GM12872 (cell line): Measurements from ENCODE around the gene TRIM2.

Experiments used
- CTCF ChIP-seq: IDR thresholded peaks from 3 replicates; pipeline ENCODE4 v1.5.1; 2011; ENCODE audit warnings: low read depth, mild to moderate bottlenecking, low read length, moderate library complexity; ENCODE audit not compliant: insufficient read depth

Gene TRIM2

GRCh38 chr4:153257151-153257620 lies 52.9 kb downstream of the TRIM2 start:
- no peak for TF ChIP-seq CTCF

GRCh38 chr4:153257991-153258390 lies 53.7 kb downstream of the TRIM2 start:
- no peak for TF ChIP-seq CTCF

GRCh38 chr4:153258750-153259149 lies 54.5 kb downstream of the TRIM2 start:
- no peak for TF ChIP-seq CTCF

GRCh38 chr4:153259661-153260060 lies 55.4 kb downstream of the TRIM2 start:
- no peak for TF ChIP-seq CTCF

- no peak for TF ChIP-seq CTCF
These were observed 55.9 kb downstream of the TRIM2 start for GRCh38 chr4:153260132-153260531.

- no peak for TF ChIP-seq CTCF
These were observed 56.5 kb downstream of the TRIM2 start for GRCh38 chr4:153260553-153261300.

GRCh38 chr4:153261461-153261860 lies 57.2 kb downstream of the TRIM2 start:
- TF ChIP-seq CTCF: no peak
